Upper lobe of right lung (tissue), 1 donor: Measurements from ENCODE around the gene RFX2. TPM values are rescaled to one million over a fixed set of nuclear protein-coding genes. Genes with fewer than 3 reads are reported as not detected.
"Not testable (repeated sequence)": the region's sequence is repeated elsewhere in the genome, so short reads cannot be mapped to it uniquely, and the experiment has no call there.

ENCODE experiments used
- ATAC-seq: fragments of 200-7000 bp; cut with Tn5 transposase; one replicate; pipeline ENCODE4 v1.9.1; 2020; ENCODE audit warnings: mild to moderate bottlenecking, moderate library complexity
- DNase-seq: peaks from one replicate; pipeline ENCODE4 v3.0.0-alpha.2; 2020
- H3K27ac ChIP-seq: fragments of 200-600 bp; one replicate; pipeline ENCODE4 v1.8.0; 2022
- H3K27me3 ChIP-seq: fragments of 200-600 bp; one replicate; pipeline ENCODE4 v1.8.0; 2022; ENCODE audit warnings: mild to moderate bottlenecking
- H3K36me3 ChIP-seq: fragments of 200-600 bp; one replicate; pipeline ENCODE4 v1.8.0; 2022
- H3K4me1 ChIP-seq: fragments of 200-600 bp; one replicate; pipeline ENCODE4 v1.8.0; 2022
- H3K4me3 ChIP-seq: fragments of 200-600 bp; one replicate; pipeline ENCODE4 v1.8.0; 2022; ENCODE audit warnings: mild to moderate bottlenecking
- H3K9me3 ChIP-seq: fragments of 200-600 bp; one replicate; pipeline ENCODE4 v1.8.0; 2022
- intact Hi-C: fragments of 100-400 bp; cut with DNase I; formaldehyde crosslinking; loops from one replicate; pipeline ENCODE4 v1.11.0; 2022
- total RNA-seq: library from RNA; stranded (reverse); fragmentation: NEBNext Ultra II Directional; extraction: Animal tissue kit (Norgen Biotek cat#: 25700); gene quantifications from one replicate; pipeline ENCODE4 v1.2.1, GENCODE V29; 2021
- TF ChIP-seq, protein P1 (sequence below): fragments of 200-600 bp; IDR thresholded peaks from one replicate; pipeline ENCODE4 v1.8.0; 2022; ENCODE audit warnings: antibody characterized with exemption
- donor health status: DM: no; HTN: yes; CAD: no; lungs with severe emphysema.

RFX2 gene
- total RNA-seq, 1 donor from 2014 or later = 11.7 TPM

DNA sequence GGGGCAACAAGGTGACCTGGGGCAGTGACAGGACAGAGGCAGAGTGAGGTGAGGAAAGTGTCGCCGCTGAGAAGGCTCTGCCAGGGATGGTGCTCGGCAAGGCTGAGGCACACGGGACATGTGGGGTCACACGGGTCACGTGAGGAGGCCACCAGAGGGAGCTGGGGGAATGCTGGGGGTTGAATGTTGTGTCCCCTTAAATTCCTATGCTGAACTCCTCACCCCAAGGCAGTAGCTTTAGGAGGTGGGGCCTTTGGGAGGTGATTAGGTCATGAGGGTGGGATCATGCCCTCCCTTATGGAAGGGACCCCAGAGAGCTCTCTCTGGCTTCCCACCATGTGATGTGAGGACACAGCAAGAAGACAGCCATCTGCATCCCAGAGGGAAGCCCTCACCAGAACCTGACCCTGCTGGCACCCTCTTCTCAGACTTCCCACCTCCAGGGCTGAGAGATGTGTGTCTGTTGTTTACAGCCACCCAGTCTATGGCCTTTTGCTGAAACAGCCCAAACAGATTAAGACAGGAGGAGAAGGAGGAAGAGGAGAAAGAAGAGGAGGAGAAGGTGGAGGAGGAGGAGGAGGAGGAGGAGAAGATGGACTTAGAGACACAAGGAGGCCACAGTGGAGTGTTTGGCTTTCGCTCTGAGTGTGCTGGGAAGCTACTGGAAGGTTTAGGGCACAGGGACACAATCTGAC, 35.4 kb downstream of the RFX2 start:
- TF ChIP-seq, protein P1, sequence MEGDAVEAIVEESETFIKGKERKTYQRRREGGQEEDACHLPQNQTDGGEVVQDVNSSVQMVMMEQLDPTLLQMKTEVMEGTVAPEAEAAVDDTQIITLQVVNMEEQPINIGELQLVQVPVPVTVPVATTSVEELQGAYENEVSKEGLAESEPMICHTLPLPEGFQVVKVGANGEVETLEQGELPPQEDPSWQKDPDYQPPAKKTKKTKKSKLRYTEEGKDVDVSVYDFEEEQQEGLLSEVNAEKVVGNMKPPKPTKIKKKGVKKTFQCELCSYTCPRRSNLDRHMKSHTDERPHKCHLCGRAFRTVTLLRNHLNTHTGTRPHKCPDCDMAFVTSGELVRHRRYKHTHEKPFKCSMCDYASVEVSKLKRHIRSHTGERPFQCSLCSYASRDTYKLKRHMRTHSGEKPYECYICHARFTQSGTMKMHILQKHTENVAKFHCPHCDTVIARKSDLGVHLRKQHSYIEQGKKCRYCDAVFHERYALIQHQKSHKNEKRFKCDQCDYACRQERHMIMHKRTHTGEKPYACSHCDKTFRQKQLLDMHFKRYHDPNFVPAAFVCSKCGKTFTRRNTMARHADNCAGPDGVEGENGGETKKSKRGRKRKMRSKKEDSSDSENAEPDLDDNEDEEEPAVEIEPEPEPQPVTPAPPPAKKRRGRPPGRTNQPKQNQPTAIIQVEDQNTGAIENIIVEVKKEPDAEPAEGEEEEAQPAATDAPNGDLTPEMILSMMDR = no peak
- DNase-seq (no peak), ATAC-seq (peak; percentile 13)
- no peak overlapping the region for H3K4me3 ChIP-seq
- intact Hi-C loops = no loop called here
- no peaks in the 10 kb centered on the region for H3K9me3 ChIP-seq
- no peaks in the 10 kb centered on the region for H3K36me3 ChIP-seq
- peaks cover 11% of the 10 kb centered on the region for H3K4me1 ChIP-seq
- no peak overlapping the region for H3K27ac ChIP-seq
- no peaks in the 10 kb centered on the region for H3K27me3 ChIP-seq

DNA sequence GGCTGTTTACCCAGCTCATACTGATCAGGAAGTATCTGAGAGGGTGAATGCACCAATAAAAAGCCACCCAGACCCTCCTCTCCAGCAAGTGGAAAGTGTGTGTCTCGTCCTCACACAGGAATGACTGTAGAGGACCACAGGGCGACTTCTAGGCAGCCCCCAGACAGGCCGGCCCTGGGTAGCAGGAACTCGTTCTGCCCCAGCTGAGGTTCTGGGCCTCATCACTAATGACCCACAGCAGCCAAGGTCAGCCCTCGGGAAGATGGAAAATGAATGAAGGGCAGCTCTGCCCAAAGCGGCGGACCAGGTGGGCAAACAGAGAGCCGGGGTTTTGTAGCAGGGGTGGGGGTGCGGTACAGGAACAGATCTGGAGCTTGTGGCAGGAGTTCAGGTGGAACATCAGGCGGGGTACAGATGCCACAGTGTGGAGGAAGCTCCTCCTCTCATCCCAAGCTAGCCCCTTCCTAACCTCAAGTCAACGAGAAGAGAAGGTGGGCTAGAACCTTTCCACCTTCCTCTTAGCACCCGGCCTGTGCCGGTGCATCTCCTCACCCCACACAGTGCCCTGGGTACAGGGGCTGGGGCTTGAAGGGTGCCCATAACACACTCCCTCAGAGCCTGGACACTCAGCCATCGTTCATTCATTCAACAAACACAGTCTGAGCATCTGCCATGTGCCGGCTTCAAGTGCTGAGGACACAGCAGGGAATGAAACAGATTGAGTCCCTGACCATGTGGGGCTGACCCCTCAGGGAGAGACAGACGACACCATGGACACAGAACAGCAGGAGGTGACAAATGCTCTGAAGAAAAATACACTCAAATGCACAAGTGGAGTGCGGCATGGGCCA, 36.2 kb downstream of the RFX2 start:
- H3K27me3 ChIP-seq = no peaks in the 10 kb centered on the region
- TF ChIP-seq, protein P1 = no peak
- H3K4me3 ChIP-seq = no peak overlapping the region
- no peak overlapping the region for H3K27ac ChIP-seq
- DNase-seq (peak; percentile 48), ATAC-seq (no peak)
- intact Hi-C loops = no loop called here
- no peaks in the 10 kb centered on the region for H3K9me3 ChIP-seq
- peaks cover 11% of the 10 kb centered on the region for H3K4me1 ChIP-seq
- no peaks in the 10 kb centered on the region for H3K36me3 ChIP-seq

DNA sequence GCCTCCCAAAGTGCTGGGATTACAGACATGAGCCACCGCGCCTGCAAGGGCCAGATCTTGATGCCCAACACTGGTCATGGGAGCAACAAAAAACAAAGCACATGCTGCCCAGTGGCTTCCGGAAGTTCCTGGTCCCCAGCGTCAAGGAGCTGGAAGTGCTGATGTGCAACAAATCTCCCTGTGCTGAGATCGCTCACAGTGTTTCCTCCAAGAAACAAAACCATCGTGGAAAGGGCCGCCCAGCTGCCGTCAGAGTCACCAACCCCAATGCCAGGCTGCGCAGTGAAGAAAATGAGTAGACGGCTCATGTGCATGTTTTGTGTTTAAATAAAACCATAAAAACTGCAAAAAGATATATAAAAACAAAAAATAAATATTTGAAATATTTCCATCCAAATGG, 37.1 kb downstream of the RFX2 start:
- H3K4me3 ChIP-seq, intact Hi-C loops, H3K9me3 ChIP-seq, DNase-seq, H3K36me3 ChIP-seq, ATAC-seq, H3K27me3 ChIP-seq, H3K27ac ChIP-seq: not testable (repeated sequence)
- peaks cover 19% of the 10 kb centered on the region for H3K4me1 ChIP-seq

DNA sequence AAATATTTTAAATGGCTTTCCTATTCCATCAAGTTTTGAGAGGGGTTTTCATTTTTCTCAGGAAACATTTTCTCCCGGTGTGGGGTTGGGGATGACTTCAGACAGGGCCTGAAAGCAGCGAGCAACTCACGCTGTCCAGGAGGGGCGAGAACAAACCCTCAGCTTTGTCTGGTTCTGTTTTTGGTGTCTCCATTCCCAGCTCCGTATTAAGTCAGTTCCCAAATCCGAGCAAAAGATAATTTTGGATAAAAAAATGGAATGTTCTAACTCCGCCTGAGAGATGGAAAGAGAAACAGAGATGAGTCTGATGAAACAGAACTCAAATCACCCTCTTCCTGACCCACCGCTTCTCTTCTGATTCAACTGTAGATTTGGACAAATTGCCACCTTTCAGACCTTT, 38.4 kb downstream of the RFX2 start:
- no peaks in the 10 kb centered on the region for H3K36me3 ChIP-seq
- peak overlapping the region; percentile 25 for H3K27ac ChIP-seq
- ATAC-seq (no peak), DNase-seq (no peak)
- H3K4me3 ChIP-seq = no peak overlapping the region
- H3K4me1 ChIP-seq = peaks cover 27% of the 10 kb centered on the region
- H3K9me3 ChIP-seq = no peaks in the 10 kb centered on the region
- no peaks in the 10 kb centered on the region for H3K27me3 ChIP-seq
- TF ChIP-seq, protein P1 = no peak
- intact Hi-C loops = no loop called here

DNA sequence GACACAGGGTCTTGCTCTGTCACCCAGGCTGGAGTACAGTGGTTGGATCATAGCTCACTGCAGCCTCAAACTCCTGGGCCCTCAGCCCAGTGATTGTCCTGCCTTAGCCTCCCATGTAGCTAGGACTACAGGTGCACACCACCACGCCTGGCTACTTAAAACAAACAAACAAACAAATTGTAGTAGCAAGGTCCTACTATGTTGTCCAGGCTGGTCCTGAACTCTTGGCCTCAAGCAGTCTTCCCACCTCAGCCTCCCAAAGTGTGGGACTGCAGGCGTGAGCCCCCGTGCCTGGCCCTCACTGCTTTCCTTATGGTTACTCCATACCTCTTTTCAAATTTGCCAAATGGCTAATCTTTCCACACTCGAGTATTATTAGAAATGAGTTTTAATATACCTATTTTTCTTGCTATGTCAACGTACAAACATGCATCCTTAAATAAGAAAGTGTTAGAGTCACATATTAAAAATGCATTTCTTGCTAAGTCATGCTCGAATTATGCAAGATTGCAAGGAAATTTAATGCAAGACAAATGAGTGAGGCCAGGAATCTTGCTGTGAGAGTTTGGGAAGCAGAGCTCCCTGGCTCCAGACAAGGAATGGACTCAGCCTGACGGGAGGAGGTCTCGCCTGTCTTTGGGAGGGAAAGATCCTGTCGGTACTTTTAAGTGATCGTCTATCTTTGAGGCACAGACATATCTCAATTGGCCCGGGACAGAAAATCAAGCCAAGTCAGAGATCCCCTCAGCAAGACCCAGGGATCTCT, 39.4 kb downstream of the RFX2 start:
- H3K27ac ChIP-seq = peak overlapping the region; percentile 25
- H3K4me1 ChIP-seq = peaks cover 34% of the 10 kb centered on the region
- intact Hi-C loops = no loop called here
- TF ChIP-seq, protein P1 = no peak
- ATAC-seq = no peak
- no peaks in the 10 kb centered on the region for H3K9me3 ChIP-seq
- H3K27me3 ChIP-seq = no peaks in the 10 kb centered on the region
- no peaks in the 10 kb centered on the region for H3K36me3 ChIP-seq
- peak; percentile 12 for DNase-seq
- H3K4me3 ChIP-seq = no peak overlapping the region
